H1 (cell line): ENCODE data around the gene ASB7. TPM values are rescaled to one million over a fixed set of nuclear protein-coding genes. Genes with fewer than 3 reads are reported as not detected.

ENCODE experiments used
- CHD7 ChIP-seq: fragments of 300-600 bp; sonication (generic); IDR thresholded peaks from 2 replicates; pipeline ENCODE4 v1.7.1; 2012; ENCODE audit warnings: low read length, moderate library complexity, mild to moderate bottlenecking, inconsistent platforms; ENCODE audit not compliant: insufficient replicate concordance
- polyA plus RNA-seq, 7 experiments: library from polyadenylated mRNA; depleted of rRNA in 3 of 7; stranded (reverse) in 5 of 7; unstranded in 2 of 7; fragments of >200 nt in 5 of 7; fragments of 200-250 nt in 2 of 7; gene quantifications; 1 replicate in 5 of 7; 2 replicates in 1 of 7; 4 replicates in 1 of 7; pipeline versions ENCODE4 v1.2.1 to v1.2.3, GENCODE V29; 2011 to 2013; ENCODE audit warnings: missing spikeins in 2 of 7, mixed read lengths in 2 of 7
- total RNA-seq: library from RNA; stranded (reverse); fragmentation: NEBNext Ultra II Directional; extraction: Animal tissue kit (Norgen Biotek cat#: 25700); gene quantifications from 2 replicates; pipeline ENCODE4 v1.2.1, GENCODE V29; 2021

ASB7 gene
- total and polyA plus RNA-seq, 2 of the 8 experiments (the other 6 are each of a cell fraction or from before 2014, with no cell fraction given): 5.2 to 12.8 TPM

GRCh38 chr15:100663915-100664281, 61.5 kb downstream of the ASB7 start (continued):
- no peak for TF ChIP-seq CHD7
